ENCODE measurements around the gene VPS8.

The VPS8 gene

GRCh38 chr3:184808021-184808420 lies 3.9 kb upstream of the VPS8 start:
- Histone ChIP-seq H3K27ac (replicated peaks) (no peak overlapping the region), H3K4me3 (replicated peaks; ENCODE audit: insufficient read depth, low read length) (no peak overlapping the region), H3K27me3 (ENCODE audit: insufficient read depth, poor library complexity, severe bottlenecking) (no peaks in the 10 kb centered on the region)
- peak in 1 of 2 experiments; percentile 29 for DNase-seq (ENCODE audit: low read depth in 1 of 2, low spot score in 1 of 2)
- TF ChIP-seq REST (IDR thresholded peaks at IDR 0.05; ENCODE audit: insufficient replicate concordance, low read depth), result no peak
- peak; percentile 4 for TF ChIP-seq CTCF (IDR thresholded peaks at IDR 0.05; ENCODE audit: insufficient read depth, low read length)
- no peak for TF ChIP-seq GABPA (IDR thresholded peaks at IDR 0.05; ENCODE audit: low read depth)
- no peak for TF ChIP-seq POLR2AphosphoS5 (IDR thresholded peaks at IDR 0.05; ENCODE audit: low read depth)

GRCh38 chr3:184810146-184810545 lies 1.8 kb upstream of the VPS8 start:
- TF ChIP-seq SPI1 (IDR thresholded peaks at IDR 0.05; ENCODE audit: borderline replicate concordance, low read depth) (no peak), REST (IDR thresholded peaks at IDR 0.05; ENCODE audit: insufficient replicate concordance, low read depth) (no peak), POLR2AphosphoS5 (IDR thresholded peaks at IDR 0.05; ENCODE audit: low read depth) (no peak), CTCF (IDR thresholded peaks at IDR 0.05; ENCODE audit: insufficient read depth, low read length) (no peak), GABPA (IDR thresholded peaks at IDR 0.05; ENCODE audit: low read depth) (no peak)
- DNase-seq (ENCODE audit: low read depth in 1 of 2, low spot score in 1 of 2), result no peak
- Histone ChIP-seq H3K27ac (replicated peaks) (no peak overlapping the region), H3K4me3 (replicated peaks; ENCODE audit: insufficient read depth, low read length) (no peak overlapping the region), H3K27me3 (ENCODE audit: insufficient read depth, poor library complexity, severe bottlenecking) (no peaks in the 10 kb centered on the region)

GRCh38 chr3:184811034-184811433 lies 932 bp upstream of the VPS8 start:
- Histone ChIP-seq H3K27ac (replicated peaks) (no peak overlapping the region; the same call in 1 of the 2 replicates), H3K4me3 (replicated peaks; ENCODE audit: insufficient read depth, low read length) (no peak overlapping the region), H3K27me3 (ENCODE audit: insufficient read depth, poor library complexity, severe bottlenecking) (no peaks in the 10 kb centered on the region)
- DNase-seq (ENCODE audit: low read depth in 1 of 2, low spot score in 1 of 2), result no peak
- no peak for TF ChIP-seq REST (IDR thresholded peaks at IDR 0.05; ENCODE audit: insufficient replicate concordance, low read depth)
- TF ChIP-seq SPI1 (IDR thresholded peaks at IDR 0.05; ENCODE audit: borderline replicate concordance, low read depth), result no peak
- TF ChIP-seq GABPA (IDR thresholded peaks at IDR 0.05; ENCODE audit: low read depth), result no peak

- DNase-seq (ENCODE audit: low read depth in 1 of 2, low spot score in 1 of 2), result no peak
- peak overlapping the region; percentile 72 for H3K27ac ChIP-seq (replicated peaks)
- TF ChIP-seq SPI1 (IDR thresholded peaks at IDR 0.05; ENCODE audit: borderline replicate concordance, low read depth) (no peak), GABPA (IDR thresholded peaks at IDR 0.05; ENCODE audit: low read depth) (no peak)
- no peak overlapping the region for H3K4me3 ChIP-seq (replicated peaks; ENCODE audit: insufficient read depth, low read length)
- no peaks in the 10 kb centered on the region for H3K27me3 ChIP-seq (ENCODE audit: insufficient read depth, poor library complexity, severe bottlenecking)
Observed at GRCh38 chr3:184811663-184811998, 335 bp upstream of the VPS8 start.
